Measurements from ENCODE around the gene HIPK1. TPM values are rescaled to one million over a fixed set of nuclear protein-coding genes. Genes with fewer than 3 reads are reported as not detected.

The HIPK1 gene
- total RNA-seq: 10 to 100 TPM; 66.0 to 99.7 (median 68.8) TPM
- long read RNA-seq, donor 1, full-length matches to known transcripts: 2 of 34 reads
- long read RNA-seq, donor 1, partial matches to known transcripts: 30 of 34 reads
- long read RNA-seq, donor 1, other reads (novel, unspliced or antisense): 2 of 34 reads
- long read RNA-seq, donor 2, partial matches to known transcripts: 2 of 2 reads
- long read RNA-seq, donor 2, other reads (novel, unspliced or antisense): 0 of 2 reads

- TF ChIP-seq, protein P1, sequence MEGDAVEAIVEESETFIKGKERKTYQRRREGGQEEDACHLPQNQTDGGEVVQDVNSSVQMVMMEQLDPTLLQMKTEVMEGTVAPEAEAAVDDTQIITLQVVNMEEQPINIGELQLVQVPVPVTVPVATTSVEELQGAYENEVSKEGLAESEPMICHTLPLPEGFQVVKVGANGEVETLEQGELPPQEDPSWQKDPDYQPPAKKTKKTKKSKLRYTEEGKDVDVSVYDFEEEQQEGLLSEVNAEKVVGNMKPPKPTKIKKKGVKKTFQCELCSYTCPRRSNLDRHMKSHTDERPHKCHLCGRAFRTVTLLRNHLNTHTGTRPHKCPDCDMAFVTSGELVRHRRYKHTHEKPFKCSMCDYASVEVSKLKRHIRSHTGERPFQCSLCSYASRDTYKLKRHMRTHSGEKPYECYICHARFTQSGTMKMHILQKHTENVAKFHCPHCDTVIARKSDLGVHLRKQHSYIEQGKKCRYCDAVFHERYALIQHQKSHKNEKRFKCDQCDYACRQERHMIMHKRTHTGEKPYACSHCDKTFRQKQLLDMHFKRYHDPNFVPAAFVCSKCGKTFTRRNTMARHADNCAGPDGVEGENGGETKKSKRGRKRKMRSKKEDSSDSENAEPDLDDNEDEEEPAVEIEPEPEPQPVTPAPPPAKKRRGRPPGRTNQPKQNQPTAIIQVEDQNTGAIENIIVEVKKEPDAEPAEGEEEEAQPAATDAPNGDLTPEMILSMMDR (IDR thresholded peaks at IDR 0.05): no peak
- H3K4me1 ChIP-seq (ENCODE audit: low read depth): peaks cover 18% of the 10 kb centered on the region
- intact Hi-C loops (cut with DNase I, micrococcal nuclease): no loop called here
Observed at GRCh38 chr1:113928941-113929749, at the start of gene HIPK1. TSS of gene HIPK1 (plus strand) at chr1:113929324.

GRCh38 chr1:113879739-113880038 lies 49.4 kb upstream of the HIPK1 start:
- intact Hi-C loops (cut with DNase I, micrococcal nuclease): no loop called here
- ATAC-seq (no peak), DNase-seq (no peak)
- TF ChIP-seq, protein P1 (IDR thresholded peaks at IDR 0.05): no peak
- peaks cover 11% of the 10 kb centered on the region for H3K4me1 ChIP-seq (ENCODE audit: low read depth)
- no peaks in the 10 kb centered on the region for H3K9me3 ChIP-seq
- no peak overlapping the region for H3K4me3 ChIP-seq
- no peaks in the 10 kb centered on the region for H3K36me3 ChIP-seq (ENCODE audit: low read depth)

More at GRCh38 chr1:113928941-113929749, at the start of gene HIPK1:
- Histone ChIP-seq H3K36me3 (ENCODE audit: low read depth) (no peaks in the 10 kb centered on the region), H3K9me3 (no peaks in the 10 kb centered on the region), H3K4me3 (peak within 1 kb of the TSS; percentile 87)
- DNase-seq (peak; percentile 95 to 97 (median 96)), ATAC-seq (peak; percentile 91)

DNA sequence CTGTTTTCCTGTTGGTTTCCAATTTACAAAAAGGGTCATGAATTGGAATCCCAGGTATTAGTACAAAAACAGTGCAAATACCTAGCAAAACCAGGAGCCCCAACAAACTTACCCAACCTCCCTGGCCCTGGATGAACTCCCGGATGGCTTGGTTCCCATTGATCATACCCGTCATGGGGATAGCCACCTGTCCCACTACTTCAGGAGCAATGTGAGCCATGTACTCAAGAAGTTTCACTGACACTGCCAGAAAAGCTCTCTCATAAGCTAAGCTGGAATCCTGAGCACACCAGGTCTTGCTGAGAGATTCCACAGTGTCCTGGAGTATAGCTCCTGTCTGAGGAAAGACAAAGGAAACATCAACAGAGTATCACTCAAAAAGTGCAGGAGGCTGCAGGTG lies 47.5 kb upstream of the HIPK1 start:
- TF ChIP-seq, protein P1 (IDR thresholded peaks at IDR 0.05): no peak
- no peak overlapping the region for H3K4me3 ChIP-seq
- ATAC-seq: no peak
- no peaks in the 10 kb centered on the region for H3K36me3 ChIP-seq (ENCODE audit: low read depth)
- H3K4me1 ChIP-seq (ENCODE audit: low read depth): peaks cover 11% of the 10 kb centered on the region
- H3K9me3 ChIP-seq: no peaks in the 10 kb centered on the region
- intact Hi-C loops (cut with DNase I, micrococcal nuclease): no loop called here
- no peak for DNase-seq

DNA sequence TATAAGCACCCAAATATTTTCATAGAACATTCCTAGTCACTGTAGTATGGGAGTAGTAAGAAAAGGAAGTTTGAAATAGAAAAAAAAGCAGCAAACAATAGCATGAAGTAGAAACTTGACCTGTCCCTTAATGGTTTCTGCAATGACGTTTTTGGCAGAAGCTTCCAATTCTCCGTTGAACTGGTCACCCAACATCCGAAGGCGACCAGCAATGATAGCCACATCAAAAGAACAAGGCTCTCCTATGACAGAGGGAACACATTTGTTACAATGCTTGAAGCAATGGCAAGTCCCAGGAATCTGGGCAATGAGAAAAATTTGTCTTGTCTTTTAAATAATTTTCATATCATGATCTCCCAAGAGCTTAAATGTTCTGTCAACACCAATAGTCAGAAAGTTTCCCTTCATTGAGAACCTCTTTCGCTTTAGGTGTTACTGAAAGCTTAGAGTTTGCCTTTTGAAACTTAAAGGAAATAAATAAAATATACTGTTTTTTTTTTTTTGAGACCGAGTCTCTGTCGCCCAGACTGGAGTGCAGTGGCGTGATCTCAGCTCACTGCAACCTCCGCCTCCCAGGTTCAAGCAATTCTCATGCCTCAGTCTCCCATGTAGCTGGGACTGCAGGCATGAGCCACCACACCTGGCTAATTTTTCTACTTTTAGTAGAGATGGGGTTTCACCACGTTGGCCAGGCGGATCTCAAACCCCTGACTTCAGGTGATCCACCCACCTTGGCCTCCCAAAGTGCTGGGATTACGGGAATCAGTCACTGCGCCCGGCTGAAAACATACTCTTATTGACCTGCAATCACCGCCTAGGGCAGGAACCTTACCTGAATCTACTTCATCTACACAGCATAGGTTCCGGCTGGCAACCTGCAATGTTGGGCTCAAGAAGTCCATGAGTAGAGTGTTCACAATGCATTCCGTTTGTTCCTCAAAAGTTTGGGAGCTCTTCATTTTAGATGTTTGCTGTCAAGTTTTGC lies 42.4 kb upstream of the HIPK1 start:
- peak; percentile 69 for ATAC-seq
- peak in 2 of 3 donors; percentile 44 to 55 for DNase-seq
- intact Hi-C loops (cut with DNase I, micrococcal nuclease): no loop called here
- Histone ChIP-seq H3K4me1 (ENCODE audit: low read depth) (peaks cover 18% of the 10 kb centered on the region), H3K36me3 (ENCODE audit: low read depth) (peaks cover 5% of the 10 kb centered on the region), H3K9me3 (no peaks in the 10 kb centered on the region), H3K4me3 (peak overlapping the region; percentile 18)
- TF ChIP-seq, protein P1 (IDR thresholded peaks at IDR 0.05): no peak

GRCh38 chr1:113887402-113888175 lies 41.5 kb upstream of the HIPK1 start, which contains the start of gene BCL2L15:
TSS of gene BCL2L15 (minus strand) at chr1:113887581. CDS start at chr1:113887375, 206 bp downstream.
- peaks cover 22% of the 10 kb centered on the region for H3K4me1 ChIP-seq (ENCODE audit: low read depth)
- H3K9me3 ChIP-seq: no peaks in the 10 kb centered on the region
- peak within 1 kb of the TSS; percentile 18 for H3K4me3 ChIP-seq
- TF ChIP-seq, protein P1 (IDR thresholded peaks at IDR 0.05): no peak
- DNase-seq (peak in 1 of 3 donors; percentile 55), ATAC-seq (peak; percentile 91)
- H3K36me3 ChIP-seq (ENCODE audit: low read depth): peaks cover 5% of the 10 kb centered on the region
- intact Hi-C loops (cut with DNase I, micrococcal nuclease): no loop called here

All from mucosa of descending colon (tissue), 3 donors.